Body of pancreas (tissue), 4 donors: ENCODE results near the gene HPN. TPM values are rescaled to one million over a fixed set of nuclear protein-coding genes. Genes with fewer than 3 reads are reported as not detected.

Experiments used
- ATAC-seq: fragments of 150-250 bp; one replicate; pipeline ENCODE4 v1.9.1; 2016
- DNase-seq, 4 donors: peaks; one replicate each; pipeline ENCODE4 v3.0.0-alpha.2; 2019
- H3K27ac ChIP-seq, 4 donors: fragments of 200-600 bp; sonication (generic); 1 replicate in 3 of 4; 2 replicates in 1 of 4; pipeline versions ENCODE4 v1.5.1 to v1.6.1; 2016 to 2019; ENCODE audit warnings: mild to moderate bottlenecking in 1 of 4, mixed read lengths in 1 of 4, moderate library complexity in 1 of 4
- H3K27me3 ChIP-seq, 2 donors: fragments of 200-600 bp; sonication (generic); one replicate each; pipeline ENCODE4 v1.6.0; 2016; ENCODE audit warnings: mild to moderate bottlenecking in 1 of 2
- H3K36me3 ChIP-seq, 2 donors: fragments of 200-600 bp; sonication (generic); replicated peaks in 1 of 2; 2 replicates each; pipeline ENCODE4 v1.5.1; 2016; ENCODE audit warnings: low read depth in 2 of 2; ENCODE audit not compliant: insufficient read depth in 1 of 2
- H3K4me1 ChIP-seq: fragments of 200-600 bp; sonication (generic); one replicate; pipeline ENCODE4 v1.6.0; 2016
- H3K4me3 ChIP-seq, 2 donors: fragments of 200-600 bp; sonication (generic); 1 replicate in 1 of 2; 2 replicates in 1 of 2; pipeline ENCODE4 v1.5.1; 2016 to 2019
- H3K9me3 ChIP-seq, 3 donors: fragments of 200-600 bp; sonication (generic); 1 replicate in 2 of 3; 2 replicates in 1 of 3; pipeline ENCODE4 v1.5.1; 2016
- POLR2A ChIP-seq, 3 donors: fragments of 450-650 bp; IDR thresholded peaks; one replicate each; pipeline ENCODE4 v1.6.1; 2016; ENCODE audit warnings: antibody characterized with exemption in 3 of 3, mild to moderate bottlenecking in 2 of 3
- WGBS, 2 donors: methylation state at CpG; one replicate each; pipeline ENCODE4 v1.1.5; 2017; 5-methylcytosine and 5-hydroxymethylcytosine counted together
- intact Hi-C: fragments of 100-400 bp; cut with DNase I; formaldehyde crosslinking; loops from one replicate; pipeline ENCODE4 v1.15.1; 2023
- total RNA-seq, 2 donors: library from RNA; depleted of rRNA; stranded (reverse); fragments of >200 nt; gene quantifications; one replicate each; pipeline ENCODE4 v1.1.0, GENCODE V29; 2016
- TF ChIP-seq, protein P1 (sequence below), 7 experiments: fragments of 450-650 bp in 4 of 7; fragments of 200-600 bp in 3 of 7; sonication (generic) in 3 of 7; IDR thresholded peaks; one replicate each; pipeline ENCODE4 v1.5.1; 2016 to 2019; ENCODE audit warnings: antibody characterized with exemption in 7 of 7

The HPN gene
- total RNA-seq, 2 donors from 2014 or later, result 135 to 289 TPM

DNA sequence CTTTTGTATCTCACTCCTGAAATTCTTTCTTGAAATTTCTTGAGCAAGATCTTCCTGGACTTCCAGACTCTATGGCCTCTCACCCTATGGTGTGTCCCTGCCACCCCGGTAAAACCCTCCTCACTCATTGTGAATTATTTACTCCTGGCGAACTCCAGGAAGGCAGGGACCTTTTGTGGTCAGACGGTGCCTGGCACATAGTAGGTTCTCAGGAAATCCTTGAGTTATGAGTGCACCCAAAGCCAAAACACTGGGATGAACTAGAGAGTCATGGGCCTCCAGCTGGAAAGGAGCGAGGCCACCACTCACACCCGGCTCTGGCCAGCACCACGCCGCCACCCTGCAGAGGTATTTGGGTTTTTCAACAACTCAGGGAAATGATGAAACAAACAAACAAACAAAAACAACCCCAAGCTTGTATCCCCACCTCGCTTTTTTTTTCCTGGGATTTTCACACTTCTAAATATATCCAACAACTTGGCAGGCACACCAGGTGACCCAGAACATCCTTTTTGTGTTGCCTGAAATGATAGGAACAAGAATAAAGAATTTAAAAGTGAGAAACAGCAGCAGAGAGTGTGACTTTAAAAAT, 11.2 kb downstream of the HPN start:
- H3K9me3 ChIP-seq, result no peaks in the 10 kb centered on the region
- H3K36me3 ChIP-seq, result no peaks in the 10 kb centered on the region
- no peak overlapping the region for H3K4me3 ChIP-seq
- no peak for ATAC-seq
- TF ChIP-seq POLR2A (IDR thresholded peaks at IDR 0.05), result no peak
- WGBS, 2 donors, result 82 to 85% methylated on average over 8 of the region's 8 CpGs
- no peak for DNase-seq
- intact Hi-C loops, result no loop called here
- H3K27me3 ChIP-seq, result no peaks in the 10 kb centered on the region
- no peak overlapping the region for H3K27ac ChIP-seq
- peaks cover 25% of the 10 kb centered on the region for H3K4me1 ChIP-seq

- intact Hi-C loops, result no loop called here
- no peaks in the 10 kb centered on the region for H3K36me3 ChIP-seq
- H3K27ac ChIP-seq, result no peak overlapping the region
- no peak for DNase-seq
- no peak overlapping the region for H3K4me3 ChIP-seq
- ATAC-seq, result no peak
- no peak for TF ChIP-seq POLR2A (IDR thresholded peaks at IDR 0.05)
- TF ChIP-seq, protein P1, sequence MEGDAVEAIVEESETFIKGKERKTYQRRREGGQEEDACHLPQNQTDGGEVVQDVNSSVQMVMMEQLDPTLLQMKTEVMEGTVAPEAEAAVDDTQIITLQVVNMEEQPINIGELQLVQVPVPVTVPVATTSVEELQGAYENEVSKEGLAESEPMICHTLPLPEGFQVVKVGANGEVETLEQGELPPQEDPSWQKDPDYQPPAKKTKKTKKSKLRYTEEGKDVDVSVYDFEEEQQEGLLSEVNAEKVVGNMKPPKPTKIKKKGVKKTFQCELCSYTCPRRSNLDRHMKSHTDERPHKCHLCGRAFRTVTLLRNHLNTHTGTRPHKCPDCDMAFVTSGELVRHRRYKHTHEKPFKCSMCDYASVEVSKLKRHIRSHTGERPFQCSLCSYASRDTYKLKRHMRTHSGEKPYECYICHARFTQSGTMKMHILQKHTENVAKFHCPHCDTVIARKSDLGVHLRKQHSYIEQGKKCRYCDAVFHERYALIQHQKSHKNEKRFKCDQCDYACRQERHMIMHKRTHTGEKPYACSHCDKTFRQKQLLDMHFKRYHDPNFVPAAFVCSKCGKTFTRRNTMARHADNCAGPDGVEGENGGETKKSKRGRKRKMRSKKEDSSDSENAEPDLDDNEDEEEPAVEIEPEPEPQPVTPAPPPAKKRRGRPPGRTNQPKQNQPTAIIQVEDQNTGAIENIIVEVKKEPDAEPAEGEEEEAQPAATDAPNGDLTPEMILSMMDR (IDR thresholded peaks at IDR 0.05), result no peak
- WGBS, 2 donors, result 80 to 83% methylated on average over 9 of the region's 9 CpGs
- no peaks in the 10 kb centered on the region for H3K27me3 ChIP-seq
- peaks cover 15% of the 10 kb centered on the region for H3K4me1 ChIP-seq
- H3K9me3 ChIP-seq, result no peaks in the 10 kb centered on the region
Observed at GRCh38 chr19:35053667-35054293, 12.3 kb downstream of the HPN start.

DNA sequence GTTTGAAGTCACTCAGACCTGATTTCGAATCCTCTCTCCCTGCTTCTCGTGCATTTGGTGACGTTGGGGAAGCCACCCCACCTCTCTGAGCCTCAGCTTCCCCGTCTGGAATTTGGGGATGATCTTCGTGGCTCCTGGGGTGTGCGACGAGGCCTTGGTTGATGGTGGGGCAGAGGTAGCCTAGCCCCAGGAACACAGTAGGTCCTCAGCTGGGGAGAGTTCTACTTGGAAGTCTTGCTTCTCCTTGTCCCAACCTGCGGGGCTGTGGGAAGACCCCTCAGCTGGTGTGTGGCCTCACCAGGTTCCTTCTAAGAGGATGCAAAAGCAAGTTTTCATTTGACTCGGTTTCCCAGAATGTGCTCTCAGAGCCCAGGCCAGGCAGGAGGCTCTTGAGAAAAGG, 13.1 kb downstream of the HPN start:
- Histone ChIP-seq H3K36me3 (no peaks in the 10 kb centered on the region), H3K27me3 (no peaks in the 10 kb centered on the region), H3K4me1 (peaks cover 7% of the 10 kb centered on the region), H3K9me3 (no peaks in the 10 kb centered on the region), H3K4me3 (no peak overlapping the region), H3K27ac (no peak overlapping the region)
- no peak for TF ChIP-seq POLR2A (IDR thresholded peaks at IDR 0.05)
- TF ChIP-seq, protein P1 (IDR thresholded peaks at IDR 0.05), result no peak
- 84 to 92% methylated on average over 7 to 9 of the region's 9 CpGs for WGBS, 2 donors
- ATAC-seq (no peak), DNase-seq (no peak)
- intact Hi-C loops, result no loop called here

DNA sequence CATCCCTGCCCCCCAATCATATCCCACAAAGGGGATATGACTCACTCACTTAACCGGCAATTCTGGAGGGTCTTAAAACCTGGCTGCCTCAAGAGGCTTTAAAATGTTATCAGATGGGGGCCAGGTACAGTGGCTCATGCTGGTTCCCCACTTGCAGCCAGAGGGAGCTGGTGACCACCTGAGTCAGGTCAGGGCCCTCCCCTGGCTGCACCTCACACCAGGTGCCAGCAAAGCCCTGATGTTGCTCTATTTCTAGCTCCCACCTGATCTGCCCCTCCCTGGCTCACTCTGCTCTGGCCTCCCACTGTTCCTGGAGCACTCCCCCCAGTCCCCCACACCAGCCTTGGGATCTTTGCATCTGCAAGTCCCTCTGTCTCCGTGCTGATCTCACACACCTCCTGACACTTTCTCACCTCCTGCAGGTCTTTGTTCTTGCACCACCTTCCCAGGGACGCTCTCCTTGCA, 14.2 kb downstream of the HPN start:
- intact Hi-C loops, result no loop called here
- DNase-seq (peak in 1 of 4 donors; percentile 37), ATAC-seq (peak; percentile 28)
- TF ChIP-seq, protein P1 (IDR thresholded peaks at IDR 0.05), result peak in 3 of 7 experiments; percentile 27 to 39 (median 34)
- TF ChIP-seq POLR2A (IDR thresholded peaks at IDR 0.05), result no peak
- no peak overlapping the region for H3K27ac ChIP-seq
- no peaks in the 10 kb centered on the region for H3K36me3 ChIP-seq
- H3K27me3 ChIP-seq, result no peaks in the 10 kb centered on the region
- H3K4me1 ChIP-seq, result no peaks in the 10 kb centered on the region
- 47 to 71% methylated on average over 3 of the region's 3 CpGs for WGBS, 2 donors
- no peaks in the 10 kb centered on the region for H3K9me3 ChIP-seq
- H3K4me3 ChIP-seq, result no peak overlapping the region

DNA sequence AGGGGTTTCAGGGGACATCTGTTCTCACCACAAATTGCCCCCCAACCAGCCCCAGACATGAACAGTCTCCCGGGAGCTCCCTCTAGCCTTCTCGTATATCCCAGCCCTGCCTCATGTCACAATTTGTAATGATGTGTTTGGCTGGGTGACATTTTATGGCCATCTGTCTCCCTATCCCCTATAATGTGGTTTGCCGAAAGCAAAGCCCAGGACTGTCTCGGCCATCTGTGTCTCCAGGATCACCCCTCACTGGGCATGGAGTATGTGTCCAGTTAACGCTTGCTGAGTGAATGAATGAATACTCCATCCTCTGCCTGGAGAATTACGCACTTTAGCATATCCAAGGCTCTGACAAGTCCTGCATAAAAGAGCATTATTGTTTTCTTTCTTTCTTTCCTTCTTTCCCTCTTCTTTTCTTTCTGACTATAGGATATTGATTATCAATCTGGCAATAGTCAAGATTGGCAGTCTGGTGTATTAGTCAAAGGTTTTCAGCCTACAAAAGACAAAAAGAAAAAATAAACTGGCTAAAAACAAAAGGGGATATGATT, 15.1 kb downstream of the HPN start:
- no peaks in the 10 kb centered on the region for H3K9me3 ChIP-seq
- intact Hi-C loops, result no loop called here
- 87 to 99% methylated on average over 6 of the region's 6 CpGs for WGBS, 2 donors
- no peak overlapping the region for H3K4me3 ChIP-seq
- no peaks in the 10 kb centered on the region for H3K27me3 ChIP-seq
- ATAC-seq (no peak), DNase-seq (no peak)
- H3K27ac ChIP-seq, result no peak overlapping the region
- no peaks in the 10 kb centered on the region for H3K36me3 ChIP-seq
- TF ChIP-seq, protein P1 (IDR thresholded peaks at IDR 0.05), result no peak
- TF ChIP-seq POLR2A (IDR thresholded peaks at IDR 0.05), result no peak
- no peaks in the 10 kb centered on the region for H3K4me1 ChIP-seq
